PFSK-1 (cell line): Measurements from ENCODE around the gene GPR173.

ENCODE experiments used
- FOXP2 ChIP-seq: optimal IDR thresholded peaks from 2 replicates; pipeline ENCODE3; 2011; ENCODE audit warnings: borderline replicate concordance, control low read depth, inconsistent platforms; ENCODE audit not compliant: insufficient read depth; ENCODE audit errors: extremely low read length, extremely low read depth
- POLR2AphosphoS5 ChIP-seq: IDR thresholded peaks from 2 replicates; pipeline ENCODE4 v1.6.1; 2012; ENCODE audit warnings: low read depth, mild to moderate bottlenecking, control low read depth, low read length, moderate library complexity
- SIN3A ChIP-seq: IDR thresholded peaks from 2 replicates; pipeline ENCODE4 v1.6.1; 2012; ENCODE audit warnings: mild to moderate bottlenecking, low read length, moderate library complexity, borderline replicate concordance; ENCODE audit not compliant: insufficient read depth
- TAF1 ChIP-seq: IDR thresholded peaks from 2 replicates; pipeline ENCODE4 v1.6.1; 2012; ENCODE audit warnings: low read length, control low read depth, borderline replicate concordance; ENCODE audit not compliant: insufficient read depth

- no peak for TF ChIP-seq FOXP2
- no peak for TF ChIP-seq TAF1
- TF ChIP-seq SIN3A: no peak
- TF ChIP-seq POLR2AphosphoS5: no peak
Measured at GRCh38 chrX:53004038-53004437, 44.6 kb upstream of the GPR173 start.
